SH-SY5Y (cell line): ENCODE results near the gene HOXD9.

Source experiments
- GATA2 ChIP-seq: IDR thresholded peaks from 2 replicates; pipeline ENCODE4 v1.6.1; 2011; ENCODE audit warnings: mild to moderate bottlenecking, low read depth, low read length
- GATA3 ChIP-seq: IDR thresholded peaks from 2 replicates; pipeline ENCODE4 v1.6.1; 2011; ENCODE audit warnings: low read depth, mild to moderate bottlenecking, low read length, moderate library complexity

- no peak for TF ChIP-seq GATA2
- no peak for TF ChIP-seq GATA3
Observed at GRCh38 chr2:176081837-176082524, 40.5 kb upstream of the HOXD9 start.
